ENCODE measurements around the gene EEFSEC.
A peak's percentile ranks its signal among the peaks of the same experiment; 100 is the strongest.

The EEFSEC gene

GRCh38 chr3:128296469-128297251, 143.4 kb downstream of the EEFSEC start:
- DNase-seq = no peak

DNA sequence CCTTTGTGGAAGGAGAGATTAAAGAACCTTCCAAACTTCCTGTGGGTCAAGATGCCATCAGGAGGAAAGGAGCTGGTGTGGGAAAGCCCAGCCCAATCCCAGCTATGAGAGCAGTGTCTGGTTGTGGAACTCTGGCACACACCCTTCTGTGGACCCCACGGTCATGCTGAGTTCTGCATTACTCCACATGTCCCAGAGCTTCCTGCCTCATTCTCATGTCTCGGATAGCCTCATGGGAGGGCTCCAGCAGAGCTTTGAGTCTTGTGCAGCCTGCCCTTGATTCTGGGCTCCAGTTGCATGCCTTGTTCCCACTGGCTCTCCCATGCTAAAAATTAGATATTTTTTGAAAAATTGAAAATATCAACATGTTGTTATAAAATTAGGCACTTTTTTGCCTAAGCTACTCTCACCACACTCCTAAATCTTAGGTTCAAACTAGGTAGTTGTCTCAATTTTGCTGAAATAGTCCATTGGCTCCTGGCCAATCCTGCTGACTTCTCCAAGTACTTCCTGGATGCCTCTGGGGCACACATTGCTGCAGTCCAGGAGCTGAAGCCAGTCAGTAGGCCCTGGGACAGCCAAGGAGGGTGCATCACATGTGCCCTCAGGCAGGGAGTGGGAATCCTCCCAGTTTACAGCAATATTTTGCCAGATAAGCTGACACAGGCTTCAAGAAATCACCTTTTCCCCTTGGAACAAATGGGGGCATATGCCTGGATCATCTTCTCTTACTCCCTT, 144.3 kb downstream of the EEFSEC start:
- DNase-seq = no peak

GRCh38 chr3:128301186-128302023, 148.1 kb downstream of the EEFSEC start:
- DNase-seq = no peak

DNA sequence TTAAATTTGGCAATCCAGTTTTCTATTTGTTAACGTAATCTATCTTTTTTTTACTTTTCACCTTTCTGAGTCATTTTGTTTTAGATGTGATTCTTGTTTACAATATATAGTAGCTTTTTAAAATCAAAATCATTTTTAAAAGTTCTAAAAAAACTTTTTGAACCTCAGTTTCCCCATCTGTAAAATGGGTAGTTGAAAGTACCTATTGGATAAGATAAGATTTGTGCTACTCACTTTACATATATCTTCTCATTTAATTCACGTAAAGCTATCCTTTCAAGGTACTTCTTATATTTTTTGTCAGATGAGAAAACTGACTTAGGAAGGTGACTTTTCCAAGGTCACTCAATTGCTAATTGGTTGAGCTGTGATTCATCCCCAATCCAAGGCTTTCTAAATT, 153.2 kb downstream of the EEFSEC start:
- no peak for DNase-seq

DNA sequence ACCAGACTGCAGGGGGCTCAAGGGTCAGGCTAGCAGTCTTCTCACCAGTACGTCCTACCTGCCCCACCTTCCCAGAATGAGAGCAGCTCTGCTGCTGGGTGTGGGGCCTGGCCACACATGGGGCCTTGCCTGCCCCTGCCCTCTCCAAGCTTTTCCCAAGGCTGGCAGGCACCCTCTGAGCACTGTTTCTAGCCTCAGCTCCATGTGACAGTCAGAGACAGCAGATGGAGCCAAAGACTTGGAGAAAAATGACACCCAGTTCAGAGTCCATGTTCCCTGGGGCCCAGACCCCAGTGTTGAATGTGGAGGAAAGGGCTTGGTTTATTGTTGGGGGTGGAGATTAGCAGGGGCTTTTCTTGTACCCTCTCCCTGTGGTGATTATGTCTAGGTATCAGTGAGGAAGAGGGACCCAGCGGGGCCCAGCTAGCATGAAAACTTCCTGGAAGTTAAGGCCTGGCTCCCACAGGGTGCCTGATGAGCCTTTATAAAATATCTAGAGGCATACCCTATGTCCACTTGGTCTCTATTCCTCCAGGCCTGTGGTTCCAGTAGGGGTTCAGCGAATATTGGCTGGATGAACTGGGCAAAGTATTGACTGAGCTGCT, 153.8 kb downstream of the EEFSEC start:
- DNase-seq = no peak

DNA sequence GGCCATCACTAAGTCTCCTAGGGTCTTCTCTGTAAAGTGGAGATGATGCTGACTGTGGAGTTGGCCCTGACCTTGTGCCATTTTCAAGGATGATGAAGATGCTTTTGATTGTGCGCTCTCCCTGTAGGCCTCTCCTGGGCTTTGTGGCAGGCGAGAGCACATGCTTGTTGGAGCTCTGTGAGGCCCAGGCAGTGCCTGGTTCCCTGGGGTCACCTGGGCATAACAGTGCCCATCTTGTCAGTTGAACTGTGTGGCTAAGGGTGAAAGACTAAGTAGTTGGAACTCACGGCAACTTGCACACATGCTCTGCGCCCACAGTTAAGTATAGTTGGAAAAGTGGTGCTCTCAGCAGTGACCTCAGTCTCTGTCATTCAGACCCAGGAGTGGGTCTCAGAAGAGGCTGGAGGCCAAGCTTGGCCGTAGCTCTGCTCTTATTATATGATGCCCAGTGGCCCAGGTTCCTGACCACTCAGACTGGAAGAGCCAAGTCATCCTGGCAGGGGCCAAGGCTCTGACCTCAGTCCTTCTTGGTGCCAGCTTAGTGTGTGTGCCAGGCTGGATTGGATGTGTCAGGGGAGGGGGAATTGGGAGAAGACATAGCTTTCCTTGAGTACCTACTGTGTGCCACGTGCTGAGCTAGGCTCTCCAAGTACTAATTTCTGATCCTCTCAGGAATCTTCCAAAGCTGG, 154.6 kb downstream of the EEFSEC start:
- no peak for DNase-seq

- peak; percentile 75 for DNase-seq
These were observed 155.7 kb downstream of the EEFSEC start for GRCh38 chr3:128309026-128309425.

DNA sequence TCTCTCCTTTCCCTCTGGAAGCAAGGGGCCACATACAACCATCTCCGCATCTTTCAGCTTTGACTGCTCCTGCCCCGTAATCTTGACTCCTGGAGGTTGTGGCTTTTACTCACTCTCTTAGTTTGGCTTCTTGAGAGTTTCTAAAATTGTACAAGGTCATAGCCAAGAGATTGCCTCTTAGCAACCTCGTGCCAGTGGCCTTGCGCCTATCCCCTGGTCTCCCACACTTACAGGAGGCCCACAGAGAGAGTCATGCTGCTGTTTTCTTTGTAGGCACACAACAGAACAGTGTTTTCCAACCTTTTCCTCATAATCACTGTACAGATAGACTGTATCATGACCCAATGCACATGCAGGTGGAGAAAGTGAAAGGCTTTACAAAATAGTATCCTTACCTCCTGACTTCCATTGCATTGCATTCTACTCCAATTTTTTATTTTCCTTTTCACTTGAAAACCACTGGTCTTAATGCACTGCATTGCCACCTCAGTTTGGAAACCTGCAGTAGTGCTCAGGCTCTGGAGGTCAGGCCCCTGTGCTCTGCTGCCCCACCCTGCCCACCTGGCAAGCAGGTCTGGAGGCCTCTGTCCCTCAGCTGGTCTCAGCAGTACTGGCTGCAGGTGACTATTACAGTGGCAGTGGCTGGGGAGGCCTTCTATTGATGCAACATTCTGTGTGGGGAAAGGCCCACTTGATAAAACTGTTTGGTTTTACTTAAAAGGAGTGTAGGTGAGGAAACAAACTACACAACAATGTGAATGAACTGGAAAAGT, 157.2 kb downstream of the EEFSEC start:
- DNase-seq = no peak

DNA sequence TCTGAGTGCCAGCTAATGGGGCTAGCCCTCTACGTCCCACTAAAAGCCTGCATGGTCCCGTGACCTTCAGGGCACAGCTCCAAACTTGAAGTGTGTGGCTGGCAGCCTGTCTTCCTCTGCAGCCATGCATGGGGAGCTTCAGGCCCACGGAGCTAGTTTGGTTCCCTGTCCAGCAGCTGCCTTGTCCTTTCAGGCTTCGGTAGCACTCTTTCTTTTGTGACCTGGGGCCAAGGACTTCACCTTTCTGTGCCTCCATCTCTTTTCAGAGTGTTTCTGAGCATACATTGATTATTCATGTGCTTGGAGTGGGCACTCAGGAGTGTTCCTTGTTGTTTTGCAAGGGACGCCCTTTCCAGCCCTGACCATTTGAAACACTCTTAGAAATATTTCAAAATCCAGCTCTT, 158.2 kb downstream of the EEFSEC start:
- DNase-seq = no peak

GRCh38 chr3:128312271-128312670, 159.0 kb downstream of the EEFSEC start:
- DNase-seq = no peak

- DNase-seq = no peak
These were observed 159.9 kb downstream of the EEFSEC start for GRCh38 chr3:128313071-128313725.

GRCh38 chr3:128313935-128314334, 160.7 kb downstream of the EEFSEC start:
- DNase-seq = no peak

DNA sequence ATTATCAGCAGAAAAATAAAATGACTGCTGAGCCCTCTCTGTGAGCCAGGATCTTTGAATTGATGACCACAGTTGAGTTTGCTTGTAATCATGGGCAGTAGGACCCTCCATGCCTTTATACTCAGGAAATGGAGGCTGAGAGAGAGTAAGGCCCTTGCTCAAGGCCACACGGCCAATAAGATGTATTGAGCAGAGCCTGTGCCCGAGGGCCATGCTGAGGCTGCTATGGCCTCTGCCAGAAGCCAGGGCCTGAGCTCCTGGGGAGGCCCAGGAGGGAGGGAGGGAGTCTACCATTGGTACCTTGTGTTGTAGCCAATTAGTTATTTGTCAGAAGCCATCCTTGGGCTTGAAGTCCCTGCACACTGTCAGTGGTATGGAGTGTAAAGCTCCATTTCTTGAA, 162.0 kb downstream of the EEFSEC start:
- no peak for DNase-seq

- no peak for DNase-seq
These were observed 163.2 kb downstream of the EEFSEC start for GRCh38 chr3:128316481-128316891.

DNA sequence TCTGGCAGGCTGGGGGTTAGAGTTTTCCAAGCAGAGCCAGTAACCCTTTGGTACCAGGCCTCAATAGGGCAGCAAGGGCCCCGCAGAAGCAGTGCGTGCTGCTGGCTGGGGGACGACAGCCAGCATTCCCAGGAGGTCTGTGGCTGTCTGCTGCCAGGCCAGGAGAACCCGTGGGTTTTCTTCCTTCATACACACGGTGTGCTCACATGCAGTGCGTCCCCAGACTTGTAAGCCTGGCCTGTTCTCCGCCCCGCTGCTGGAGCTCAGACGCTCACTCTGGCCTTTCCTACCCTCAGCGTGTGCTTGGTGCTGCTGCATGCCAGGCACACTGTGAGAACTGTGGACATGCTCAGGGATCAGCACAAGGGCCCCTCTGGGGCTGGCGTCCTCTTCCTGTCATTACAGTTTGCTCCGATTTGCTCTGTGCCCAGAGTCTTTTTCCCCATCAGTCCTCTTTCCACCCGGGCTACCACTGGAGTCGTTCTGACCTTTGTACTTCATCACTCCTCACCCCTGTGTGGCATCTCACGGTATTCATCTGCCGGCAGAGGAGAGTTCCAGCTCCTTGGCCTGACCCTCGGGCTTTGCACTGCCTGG, 163.9 kb downstream of the EEFSEC start:
- no peak for DNase-seq

DNA sequence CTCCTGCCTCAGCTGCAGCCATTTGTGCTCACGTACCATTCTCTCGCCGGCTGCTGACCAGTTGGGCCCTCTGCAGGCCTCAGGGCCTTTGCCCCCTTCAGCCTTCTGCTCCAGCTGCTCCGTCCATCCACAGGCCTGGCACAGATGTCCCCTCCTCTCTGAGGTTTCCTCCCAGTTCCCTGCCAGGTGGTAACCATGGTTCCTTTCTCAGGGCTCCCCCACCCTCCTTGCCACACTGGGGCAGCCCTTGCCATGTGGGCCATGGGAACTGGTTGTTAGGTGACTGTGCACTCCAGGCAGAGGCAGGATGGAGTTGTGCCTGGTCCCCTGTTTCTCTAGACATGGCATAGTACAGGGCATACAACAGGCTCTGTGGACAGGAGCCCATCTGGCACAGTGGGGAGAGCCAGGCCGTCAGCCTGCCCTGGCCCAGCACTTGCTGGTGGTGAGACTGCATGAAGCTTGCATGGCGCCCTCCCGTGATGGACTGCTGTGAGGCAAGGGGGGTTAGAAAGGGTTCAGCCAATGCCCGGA, 164.5 kb downstream of the EEFSEC start:
- no peak for DNase-seq

DNA sequence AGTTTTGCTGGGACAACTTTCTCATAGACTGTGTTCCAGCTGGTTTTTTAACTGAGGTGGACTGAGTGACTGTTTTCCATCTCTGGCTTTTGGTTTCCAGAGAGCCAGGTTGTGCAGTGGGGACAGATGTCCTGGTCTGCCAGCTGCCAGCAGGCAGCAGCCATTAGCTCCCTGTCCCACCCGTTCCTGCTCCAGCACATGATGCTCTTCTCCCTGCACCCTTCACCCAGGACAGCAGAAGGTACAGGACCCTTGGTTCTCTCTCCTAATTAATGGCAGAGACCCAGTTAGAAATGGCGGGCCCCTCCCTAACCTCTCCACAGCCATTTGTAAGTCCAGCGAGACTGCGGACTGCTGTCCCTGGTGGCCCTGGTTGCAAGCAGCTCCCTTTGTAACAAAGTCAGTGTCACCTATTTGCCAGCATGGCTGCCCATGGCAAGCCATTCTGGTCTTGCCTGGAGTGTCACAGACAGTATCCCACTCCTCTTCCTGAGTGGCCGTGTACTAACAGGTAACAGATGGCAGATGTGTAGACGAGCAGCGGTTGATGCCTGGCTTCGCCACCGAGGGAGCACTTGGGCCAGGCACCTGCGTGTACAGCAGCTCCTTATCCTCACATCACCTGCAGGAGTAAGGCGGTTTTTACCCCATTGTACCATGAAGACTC, 165.1 kb downstream of the EEFSEC start:
- no peak for DNase-seq

GRCh38 chr3:128319107-128319506, 165.8 kb downstream of the EEFSEC start:
- DNase-seq = no peak

- no peak for DNase-seq
These were observed 166.5 kb downstream of the EEFSEC start for GRCh38 chr3:128319741-128320141.
